ENCODE measurements around the gene RBMY1D.
"Not testable (repeated sequence)": the region's sequence is repeated elsewhere in the genome, so short reads cannot be mapped to it uniquely, and the experiment has no call there.

Gene RBMY1D

GRCh38 chrY:21894426-21894825 lies at the start of gene RBMY1D:
Gene RBMY1D, minus strand, starts transcription at chrY:21894526. Its CDS starts 2,013 bp downstream, at chrY:21892513.
- not testable (repeated sequence) for DNase-seq

DNA sequence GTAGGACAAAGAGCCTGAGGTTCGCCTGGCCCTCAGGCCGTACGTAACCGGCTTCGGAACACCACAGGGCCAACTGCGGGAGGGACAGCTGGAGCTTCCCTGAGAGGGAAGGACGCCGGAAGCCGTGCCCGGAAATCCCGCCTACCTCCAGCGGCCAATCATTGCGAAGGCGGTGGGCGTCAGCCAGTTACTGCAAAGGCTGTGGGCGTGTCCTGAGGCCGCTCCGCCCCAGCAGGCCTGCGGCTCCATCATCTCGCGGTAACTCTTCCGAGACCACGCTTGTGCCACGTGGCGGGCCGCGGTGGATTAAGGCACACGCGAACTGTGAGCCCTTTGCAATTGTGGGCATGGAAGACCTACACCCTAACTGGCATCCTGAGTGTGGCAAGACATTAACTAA lies 23.6 kb upstream of the RBMY1D start, which contains the start of gene RBMY1E:
RBMY1E (minus strand) TSS at position 101 of the 400 bp plus-strand sequence. CDS start 1,978 bp downstream, outside the sequence.
- DNase-seq = not testable (repeated sequence)

DNA sequence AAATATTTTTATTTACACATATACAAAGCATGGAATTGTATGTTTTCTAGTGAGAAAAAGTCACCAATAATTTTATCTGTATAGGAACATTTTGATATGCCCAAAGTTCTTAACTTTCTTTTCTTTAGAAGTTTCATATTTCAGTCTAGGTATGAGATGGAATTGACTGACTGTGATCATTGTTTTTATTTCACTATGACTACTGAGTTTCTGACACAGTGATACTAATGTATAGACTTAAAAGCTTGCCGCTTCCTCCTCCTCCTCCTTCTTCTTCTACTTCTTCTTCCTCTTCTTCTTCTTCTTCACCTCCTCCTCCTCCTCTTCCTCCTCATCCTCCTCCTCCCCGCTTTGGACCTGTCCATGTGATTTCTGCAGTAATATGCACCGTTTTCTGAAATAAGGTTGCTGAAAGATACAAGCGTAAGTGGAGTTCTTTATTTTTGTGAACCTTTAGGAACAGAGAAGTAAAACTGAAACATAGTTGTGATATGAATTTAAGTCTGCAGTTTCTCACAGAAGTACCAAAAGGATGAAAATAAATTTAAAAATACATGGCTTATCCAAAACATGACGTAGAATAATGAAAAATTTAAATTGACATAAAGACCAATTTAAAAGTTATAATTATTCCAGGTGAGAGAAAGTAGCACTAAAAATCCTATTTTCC lies 24.8 kb downstream of the RBMY1D start:
- not testable (repeated sequence) for DNase-seq

DNA sequence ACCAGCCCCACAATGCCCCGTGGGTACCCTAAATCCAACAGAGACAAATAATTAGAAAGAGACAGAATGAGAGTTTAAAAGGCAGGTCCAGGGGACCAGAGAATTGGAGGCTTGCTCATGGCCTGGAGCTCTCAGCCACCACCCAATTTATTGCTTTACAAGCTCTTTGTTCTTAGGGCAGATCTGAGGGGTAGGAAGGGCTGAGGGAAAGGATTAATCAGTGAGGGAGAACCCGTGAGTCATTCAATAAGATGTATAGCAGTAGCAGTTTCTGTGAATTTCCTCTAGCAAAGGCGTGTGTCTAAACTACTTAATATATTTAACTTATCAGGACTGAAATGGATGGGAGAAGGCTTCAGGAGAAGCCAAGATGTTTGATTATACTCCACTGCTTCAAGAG lies 48.8 kb downstream of the RBMY1D start:
- DNase-seq = no peak

GRCh38 chrY:21842090-21842489 lies 52.2 kb downstream of the RBMY1D start:
- no peak for DNase-seq

GRCh38 chrY:21839489-21839888 lies 54.8 kb downstream of the RBMY1D start:
- no peak for DNase-seq

DNA sequence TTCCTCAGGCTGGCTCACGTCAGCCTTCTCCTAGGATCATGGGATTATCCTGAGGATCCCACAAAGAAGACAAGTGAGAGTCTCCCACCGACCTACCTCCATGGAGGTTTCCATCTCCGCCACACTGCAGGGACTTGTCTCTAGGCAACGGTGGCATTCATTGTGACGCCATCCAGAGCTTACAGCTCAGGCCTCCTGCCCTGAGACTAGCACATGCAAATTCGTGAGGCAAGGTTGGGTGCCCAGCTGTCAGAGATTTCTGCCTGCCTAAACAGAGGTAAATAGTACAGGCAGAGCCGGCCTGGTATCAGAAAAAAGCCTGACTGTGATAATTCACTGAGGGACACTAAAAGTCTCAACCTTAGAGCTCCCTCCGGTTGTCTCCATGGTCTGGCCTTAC lies 58.0 kb downstream of the RBMY1D start:
- DNase-seq = no peak

DNA sequence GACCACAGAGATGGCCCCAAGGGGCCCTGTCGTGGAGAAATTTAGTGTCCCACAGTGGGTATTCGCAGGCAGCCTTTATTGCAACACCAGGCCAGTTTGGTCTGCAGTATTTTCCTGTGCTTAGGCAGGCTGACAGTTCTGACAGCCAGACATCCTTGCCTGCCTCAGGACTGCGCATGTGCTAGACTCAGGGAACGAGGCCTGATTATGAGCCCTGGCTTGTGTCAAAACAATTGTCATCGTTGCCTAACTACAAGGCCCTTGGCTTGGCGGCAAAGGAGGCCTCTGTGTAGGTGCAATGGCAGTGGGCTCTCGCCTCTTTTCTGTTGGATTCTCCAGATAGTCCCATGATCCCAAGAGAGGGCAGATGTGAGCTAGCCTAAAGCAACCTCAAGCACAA lies 59.3 kb downstream of the RBMY1D start:
- DNase-seq = no peak

Data from activated T-cell treated with anti-CD3 and anti-CD28 coated beads for 4 hours (primary cell).